A673 (cell line): ENCODE results near the gene VGLL2. TPM values are rescaled to one million over a fixed set of nuclear protein-coding genes. Genes with fewer than 3 reads are reported as not detected.

Experiments used
- BruUV-seq: library from RNA; stranded (reverse); fragments of 400-500 nt; replicated peaks from 2 replicates; lab custom pipeline; 2021; lab: Mats Ljungman, UMichigan
- CTCF ChIA-PET: fragments of 300-600 bp; sonication (Branson Sonifier 250); formaldehyde crosslinking; loops from one replicate; lab custom pipeline; 2022; ENCODE audit warnings: antibody characterized with exemption; lab: Charles Lee
- POLR2A ChIA-PET: fragments of 300-600 bp; sonication (Branson Sonifier 250); formaldehyde crosslinking; loops from one replicate; lab custom pipeline; 2022; ENCODE audit warnings: antibody characterized with exemption; ENCODE audit not compliant: low non-redundant PET; lab: Charles Lee
- DNase-seq: peaks from one replicate; pipeline ENCODE4 v3.0.0-alpha.2; 2015; ENCODE audit warnings: low spot score
- H3K27ac ChIP-seq: fragments of 200-600 bp; sonication (generic); 2 replicates; pipeline ENCODE4 v1.5.1; 2016; ENCODE audit warnings: mixed run types, low read depth, mild to moderate bottlenecking, mixed read lengths, antibody characterized with exemption, low read length; ENCODE audit not compliant: poor library complexity, severe bottlenecking
- H3K27me3 ChIP-seq: fragments of 200-600 bp; sonication (generic); replicated peaks from 2 replicates; pipeline ENCODE4 v1.6.1; 2017; ENCODE audit warnings: mixed run types, low read depth, mild to moderate bottlenecking, mixed read lengths, antibody characterized with exemption, low read length; ENCODE audit not compliant: insufficient read depth, poor library complexity
- H3K36me3 ChIP-seq: fragments of 200-600 bp; sonication (generic); 2 replicates; pipeline ENCODE4 v1.6.1; 2016; ENCODE audit warnings: mixed run types, mild to moderate bottlenecking, mixed read lengths, antibody characterized with exemption, low read length; ENCODE audit not compliant: insufficient read depth, poor library complexity, severe bottlenecking
- H3K4me1 ChIP-seq: fragments of 200-600 bp; sonication (generic); 2 replicates; pipeline ENCODE4 v1.6.1; 2017; ENCODE audit warnings: mixed run types, mild to moderate bottlenecking, mixed read lengths, antibody characterized with exemption, low read length; ENCODE audit not compliant: insufficient read depth, poor library complexity, severe bottlenecking
- H3K4me3 ChIP-seq: fragments of 200-600 bp; sonication (generic); 2 replicates; pipeline ENCODE4 v1.5.1; 2016; ENCODE audit warnings: low read depth, mixed run types, mild to moderate bottlenecking, mixed read lengths, low read length; ENCODE audit not compliant: poor library complexity, severe bottlenecking
- H3K9me3 ChIP-seq: fragments of 200-600 bp; sonication (generic); 2 replicates; pipeline ENCODE4 v1.6.1; 2016; ENCODE audit warnings: mixed run types, low read depth, mild to moderate bottlenecking, mixed read lengths, antibody characterized with exemption, low read length; ENCODE audit not compliant: poor library complexity, severe bottlenecking
- CTCF ChIP-seq: fragments of 300-800, 200-600 bp; sonication (generic); conservative IDR thresholded peaks from 2 replicates; pipeline ENCODE4 v1.5.1; 2017; ENCODE audit warnings: low read depth, mild to moderate bottlenecking, antibody characterized with exemption, low read length, moderate library complexity, mixed read lengths
- EZH2 ChIP-seq: fragments of 200-600 bp; sonication (generic); IDR thresholded peaks from 2 replicates; pipeline ENCODE4 v1.6.1; 2017; ENCODE audit warnings: borderline replicate concordance, low read depth, mild to moderate bottlenecking, mixed read lengths, antibody characterized with exemption, low read length; ENCODE audit not compliant: poor library complexity, severe bottlenecking
- intact Hi-C: fragments of 100-400 bp; cut with micrococcal nuclease; formaldehyde crosslinking; loops from one replicate; pipeline ENCODE4 v1.10.0; 2022; ENCODE audit not compliant: unreplicated experiment
- total RNA-seq: library from RNA; stranded (reverse); gene quantifications from 2 replicates; pipeline ENCODE4 v1.2.3, GENCODE V29; 2021

Gene VGLL2
- total RNA-seq, 1 experiment from 2014 or later, result not detected

- peaks cover 99% of the 10 kb centered on the region for H3K27me3 ChIP-seq
- H3K36me3 ChIP-seq, result no peaks in the 10 kb centered on the region
- H3K9me3 ChIP-seq, result no peaks in the 10 kb centered on the region
- H3K27ac ChIP-seq, result no peak overlapping the region
- peak; percentile 5 for DNase-seq
- TF ChIP-seq CTCF (no peak), EZH2 (peak; percentile 99)
- BruUV-seq, result no TSS peak
- POLR2A ChIA-PET, result no interaction called here
- CTCF ChIA-PET, result no interaction called here
- no peak overlapping the region for H3K4me3 ChIP-seq
- intact Hi-C loops, result no loop called here
- peaks cover 8% of the 10 kb centered on the region for H3K4me1 ChIP-seq
Measured at GRCh38 chr6:117270055-117270842, 4.9 kb downstream of the VGLL2 start.

- Histone ChIP-seq H3K4me1 (peaks cover 8% of the 10 kb centered on the region), H3K9me3 (no peaks in the 10 kb centered on the region), H3K4me3 (no peak overlapping the region), H3K27ac (no peak overlapping the region), H3K27me3 (peaks cover 99% of the 10 kb centered on the region), H3K36me3 (no peaks in the 10 kb centered on the region)
- DNase-seq, result no peak
- POLR2A ChIA-PET, result no interaction called here
- CTCF ChIA-PET, result no interaction called here
- TF ChIP-seq EZH2, result peak; percentile 62
- no peak for TF ChIP-seq CTCF
- BruUV-seq, result no TSS peak
- intact Hi-C loops, result no loop called here
Measured at GRCh38 chr6:117270843-117271507, 5.6 kb downstream of the VGLL2 start.

- Histone ChIP-seq H3K9me3 (no peaks in the 10 kb centered on the region), H3K36me3 (no peaks in the 10 kb centered on the region), H3K27me3 (peaks cover 99% of the 10 kb centered on the region), H3K27ac (no peak overlapping the region), H3K4me1 (peaks cover 8% of the 10 kb centered on the region), H3K4me3 (no peak overlapping the region)
- TF ChIP-seq CTCF, result no peak
- peak; percentile 36 for TF ChIP-seq EZH2
- POLR2A ChIA-PET, result no interaction called here
- no peak for DNase-seq
- CTCF ChIA-PET, result no interaction called here
- intact Hi-C loops, result no loop called here
- no TSS peak for BruUV-seq
Measured at GRCh38 chr6:117272032-117272866, 6.9 kb downstream of the VGLL2 start.
